Activated CD4-positive, alpha-beta T cell treated with anti-CD3 and anti-CD28 coated beads, Interleukin-2, amount 50 U/mL, for 16 hours (primary cell): ENCODE results near the gene TRPV3.
A peak's percentile ranks its signal among the peaks of the same experiment; 100 is the strongest.
"Not testable (repeated sequence)": the region's sequence is repeated elsewhere in the genome, so short reads cannot be mapped to it uniquely, and the experiment has no call there.

Experiments
- DNase-seq: peaks from one replicate; pipeline ENCODE4 v3.0.0-alpha.2; 2020

The TRPV3 gene

DNA sequence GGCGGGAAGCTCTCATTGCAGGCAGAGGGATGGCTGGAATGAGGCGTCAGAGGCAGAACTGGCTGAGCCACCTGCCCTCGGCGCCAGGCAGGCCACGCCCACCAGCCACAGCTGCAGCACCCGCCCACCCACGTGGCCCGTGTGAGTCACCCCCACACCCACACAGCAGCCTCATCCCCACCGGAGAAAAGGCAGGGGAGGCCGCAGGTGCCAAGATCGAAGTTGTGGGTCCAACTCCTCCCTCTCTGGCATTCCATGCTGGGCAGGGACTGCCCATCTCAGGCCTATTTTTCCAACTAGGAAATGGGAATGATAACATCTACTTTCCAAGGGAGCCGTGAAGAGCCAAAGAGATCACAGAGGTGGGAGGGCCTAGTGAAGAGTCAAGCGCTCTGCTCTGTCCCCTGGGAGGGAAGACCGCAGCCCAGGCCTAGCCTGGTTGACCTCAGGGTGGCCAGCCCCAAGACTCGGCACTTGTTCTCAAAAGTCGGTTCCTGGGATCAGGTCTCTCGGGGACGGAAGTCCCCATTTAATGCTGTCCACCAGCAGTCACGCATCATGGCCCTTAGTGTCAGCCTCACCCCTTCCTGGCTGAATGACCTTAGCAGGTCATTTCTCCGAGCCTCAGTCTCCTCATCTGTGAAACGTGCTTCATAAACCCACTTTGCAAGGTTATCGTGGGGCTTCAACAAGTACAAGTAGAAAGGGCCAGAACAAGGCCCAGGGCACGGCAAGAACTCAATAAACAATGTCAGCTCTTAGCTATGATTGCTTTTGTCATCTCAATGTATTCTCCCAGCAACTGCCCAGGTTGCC, at the start of gene TRPV3:
Gene TRPV3, minus strand, starts transcription at position 45 of the 816 bp plus-strand sequence. CDS start 2,962 bp downstream, outside the sequence.
- DNase-seq: peak; percentile 62

DNA sequence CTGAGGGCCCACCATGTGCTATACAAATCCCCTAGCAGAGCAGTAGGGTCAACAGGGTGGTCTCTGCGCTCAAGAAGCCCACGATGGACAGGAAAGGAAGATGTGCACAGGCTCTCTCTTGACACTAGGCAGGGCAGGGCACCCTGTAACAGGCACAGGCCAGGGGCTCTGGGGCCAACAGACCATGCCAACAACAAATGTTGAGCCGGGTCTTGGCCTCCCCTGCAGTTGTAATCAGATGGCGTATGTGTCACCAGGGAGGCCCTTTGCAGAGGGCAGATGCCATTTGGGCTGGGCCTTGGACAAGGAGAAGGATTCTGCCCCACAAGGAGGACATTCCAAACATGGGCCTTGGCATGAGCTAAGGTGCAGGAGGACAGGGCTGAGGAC, 46.3 kb upstream of the TRPV3 start:
- DNase-seq: no peak

DNA sequence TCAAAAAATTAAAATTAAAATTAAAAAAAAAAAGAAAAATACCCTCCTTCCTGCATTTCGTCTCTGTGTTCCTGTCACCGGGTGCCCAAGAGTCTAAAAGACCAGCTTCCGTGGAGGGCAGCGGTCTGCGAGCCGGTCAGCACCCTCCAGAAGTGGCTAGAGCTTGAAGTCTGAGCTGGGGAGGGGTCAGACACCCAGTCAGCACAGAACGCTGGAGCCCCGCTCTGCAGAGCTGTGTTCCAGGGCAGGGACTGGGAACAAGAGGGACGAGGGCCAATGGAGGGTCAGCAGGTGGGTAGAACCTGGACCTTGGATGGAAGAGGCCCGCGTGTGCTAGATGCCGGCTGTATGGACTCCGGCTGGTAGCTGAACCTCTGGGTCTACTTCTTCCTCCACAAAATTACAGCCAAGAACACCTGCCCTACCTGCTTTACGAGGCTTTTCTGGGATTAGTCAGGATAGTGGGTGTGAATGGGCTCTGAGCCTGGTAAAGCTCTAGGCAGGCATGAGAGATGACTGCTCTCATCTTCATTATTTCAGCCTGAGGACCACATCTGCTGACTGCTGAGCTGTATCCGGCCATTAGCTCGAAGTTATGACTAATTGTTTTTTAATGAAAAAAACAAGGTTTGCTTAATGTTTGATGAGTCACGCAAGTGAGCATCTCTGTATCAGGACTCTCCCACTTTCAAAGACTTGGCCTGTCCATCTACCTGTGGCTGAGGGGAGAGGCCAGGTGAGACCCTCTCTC, 45.7 kb upstream of the TRPV3 start:
- no peak for DNase-seq

DNA sequence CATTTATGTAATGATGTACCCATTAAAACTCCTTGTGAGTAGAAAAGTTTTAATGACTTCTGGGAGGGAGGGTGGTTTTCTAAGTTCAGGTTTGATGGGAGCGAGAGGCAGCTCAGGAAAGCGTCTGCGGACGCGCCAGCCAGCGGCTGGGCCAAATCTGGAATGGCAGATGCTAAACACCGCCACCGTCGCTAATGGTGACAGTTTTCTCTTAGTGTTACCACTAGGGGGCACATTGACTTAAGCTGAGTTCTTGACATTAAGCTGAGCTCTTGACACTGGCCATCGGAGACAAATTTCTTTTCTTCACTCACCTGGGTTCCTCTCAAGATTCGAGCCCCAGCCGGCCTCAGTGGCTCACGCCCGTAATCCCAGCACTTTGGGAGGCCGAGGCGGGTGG, 44.9 kb upstream of the TRPV3 start:
- DNase-seq: peak; percentile 46

DNA sequence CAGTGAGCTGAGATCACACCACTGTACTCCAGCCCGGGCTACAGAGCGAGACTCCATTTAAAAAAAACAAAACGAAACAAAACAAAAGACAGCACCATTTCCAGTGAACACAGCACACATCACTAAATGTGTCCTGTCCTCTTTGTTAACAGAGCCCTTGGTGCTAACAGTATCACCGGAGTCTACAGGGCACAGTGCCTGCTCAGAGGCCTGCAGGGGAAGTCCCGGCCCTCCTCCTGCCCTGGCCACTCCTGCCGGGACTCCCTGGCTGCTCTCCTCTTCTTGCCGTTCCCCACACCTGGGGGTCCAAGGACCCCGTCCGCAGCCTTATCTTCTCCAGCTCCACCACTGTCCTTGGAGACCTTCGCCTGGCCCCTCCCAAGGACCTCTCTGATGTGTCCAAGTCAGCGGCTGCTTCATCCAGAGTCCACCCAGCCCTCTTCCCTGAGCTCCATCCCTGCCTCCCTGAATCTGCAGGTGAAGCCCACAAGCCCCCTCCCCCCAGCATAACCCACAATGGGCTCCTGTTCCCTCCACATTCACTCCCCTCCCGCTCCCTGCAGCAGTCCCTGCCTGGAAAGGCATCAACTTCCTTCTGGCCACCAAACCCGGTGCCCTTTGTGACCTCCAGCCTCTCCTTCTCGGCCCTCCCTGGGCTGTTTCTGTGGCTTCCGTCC, 43.1 kb upstream of the TRPV3 start:
- no peak for DNase-seq

DNA sequence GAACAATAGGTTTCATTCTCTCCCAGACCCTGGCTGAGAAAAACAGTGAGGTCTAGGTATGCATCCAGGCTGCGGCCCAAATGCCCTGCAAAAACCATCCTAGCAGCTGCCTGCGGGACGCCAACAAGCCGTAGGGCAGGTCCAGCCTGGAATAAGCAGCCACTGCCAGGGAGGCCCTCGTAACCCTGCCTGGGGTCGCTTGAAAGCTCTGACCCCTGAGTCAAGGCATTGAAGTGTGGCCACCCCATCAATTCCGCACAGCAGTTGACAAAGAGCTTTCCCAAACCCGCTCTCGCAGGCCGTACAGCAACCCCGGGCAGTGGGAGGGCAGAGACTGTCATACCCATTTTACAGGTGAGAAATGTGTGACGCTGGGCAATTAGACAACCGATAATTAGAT, 40.5 kb upstream of the TRPV3 start:
- no peak for DNase-seq

DNA sequence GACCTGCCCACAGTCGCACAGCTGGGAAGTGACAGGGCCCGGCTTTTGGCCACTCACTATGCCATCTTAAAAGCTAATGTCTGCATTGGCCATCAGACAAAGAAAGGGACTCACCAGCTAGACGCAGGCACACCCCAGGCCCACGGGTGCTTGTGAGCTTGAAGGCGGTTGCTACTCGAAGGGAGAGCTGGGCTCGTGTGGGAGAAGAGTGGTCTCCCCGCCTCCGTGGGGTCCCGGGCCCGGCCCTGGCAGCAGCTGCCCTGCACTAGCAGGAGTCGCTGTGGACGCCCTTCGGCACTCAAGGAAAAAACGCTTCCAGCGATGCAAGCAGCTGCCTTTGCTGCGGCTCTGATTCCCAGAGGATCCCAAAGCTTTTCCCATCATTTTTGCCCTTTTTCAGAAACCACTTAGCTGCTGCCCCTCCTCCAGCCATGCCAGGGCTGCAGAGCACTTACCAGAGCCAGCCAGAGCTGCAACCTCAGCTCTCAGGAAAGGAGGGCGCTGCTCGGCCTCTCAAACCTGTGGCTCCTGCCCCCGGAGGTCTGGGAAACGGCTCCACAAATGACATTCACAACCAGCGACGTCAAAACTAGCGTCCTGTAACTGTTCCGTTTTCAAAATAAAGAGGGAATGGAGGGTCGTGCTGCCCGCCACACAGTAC, 39.3 kb upstream of the TRPV3 start:
- no peak for DNase-seq

DNA sequence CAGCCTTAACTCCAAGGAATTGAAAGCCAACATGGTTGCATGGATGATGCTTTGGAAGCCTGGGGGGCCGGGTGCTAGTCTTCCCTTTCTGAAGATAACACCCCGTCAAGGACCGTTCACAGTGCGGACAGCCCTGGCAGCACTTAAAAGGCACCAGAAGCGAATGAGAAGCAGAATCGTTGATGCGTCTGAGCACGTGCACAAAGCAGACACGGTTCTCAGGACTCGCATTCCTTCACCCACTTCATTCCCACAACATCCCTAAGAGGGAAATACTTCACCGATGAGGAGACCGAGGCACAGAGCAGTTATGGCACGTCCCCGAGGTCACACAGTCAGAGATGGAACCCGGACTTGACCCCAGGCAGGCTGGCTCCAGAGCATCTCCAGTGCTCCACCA, 37.4 kb upstream of the TRPV3 start:
- DNase-seq: no peak

DNA sequence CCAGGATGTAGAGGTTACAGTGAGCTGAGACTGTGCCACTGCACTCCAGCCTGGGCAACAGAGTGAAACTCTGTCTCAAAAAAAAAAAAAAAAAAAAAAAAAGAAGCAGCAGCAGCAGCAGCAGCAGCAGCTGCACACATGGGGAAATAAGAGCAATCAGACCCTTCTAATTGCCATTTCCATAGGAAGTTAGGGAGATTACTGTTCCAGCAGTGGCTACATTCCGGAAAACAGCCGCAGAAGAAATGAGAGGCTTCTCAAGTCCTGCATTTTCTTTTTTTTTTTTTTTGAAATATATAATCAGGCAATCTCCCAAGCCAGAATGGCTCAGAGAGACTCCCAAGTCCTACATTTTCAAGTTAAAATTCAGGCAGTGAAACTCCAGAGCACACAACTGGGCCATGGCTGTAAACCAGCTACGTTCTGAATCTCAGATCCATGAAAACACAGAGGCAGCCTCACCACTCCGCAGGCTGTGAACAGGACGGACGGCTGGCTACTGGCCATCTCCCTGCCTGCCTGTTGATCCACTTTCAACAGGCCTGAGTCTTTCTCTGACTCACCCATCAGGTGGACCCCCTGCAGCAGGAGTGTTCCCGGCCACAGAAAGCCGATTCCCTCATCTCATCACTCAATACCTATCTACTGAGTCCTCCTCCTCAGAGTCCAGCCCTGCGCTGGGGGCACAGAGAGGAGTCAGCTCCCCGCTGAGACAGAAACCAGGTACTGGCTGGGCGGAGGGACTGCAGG, 36.6 kb upstream of the TRPV3 start:
- DNase-seq: no peak

DNA sequence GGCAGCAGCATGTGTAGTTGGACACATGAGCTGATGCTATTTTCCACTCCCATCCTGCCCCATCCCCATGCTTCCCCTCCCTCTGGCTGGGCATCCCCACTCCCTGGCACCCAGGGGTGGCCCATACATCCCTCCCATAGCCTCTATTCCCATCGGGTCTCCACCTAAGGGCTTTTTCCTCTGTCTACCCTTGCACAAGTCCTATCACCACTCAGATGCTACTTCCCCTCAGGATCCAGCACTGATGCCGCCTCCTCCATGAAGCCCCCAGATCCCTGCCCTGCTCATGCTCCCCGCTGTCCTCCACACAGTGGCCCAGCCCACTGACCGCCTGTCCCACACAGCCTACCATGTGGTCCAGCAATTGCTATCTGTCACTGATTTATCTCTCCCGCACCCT, 35.8 kb upstream of the TRPV3 start:
- no peak for DNase-seq

DNA sequence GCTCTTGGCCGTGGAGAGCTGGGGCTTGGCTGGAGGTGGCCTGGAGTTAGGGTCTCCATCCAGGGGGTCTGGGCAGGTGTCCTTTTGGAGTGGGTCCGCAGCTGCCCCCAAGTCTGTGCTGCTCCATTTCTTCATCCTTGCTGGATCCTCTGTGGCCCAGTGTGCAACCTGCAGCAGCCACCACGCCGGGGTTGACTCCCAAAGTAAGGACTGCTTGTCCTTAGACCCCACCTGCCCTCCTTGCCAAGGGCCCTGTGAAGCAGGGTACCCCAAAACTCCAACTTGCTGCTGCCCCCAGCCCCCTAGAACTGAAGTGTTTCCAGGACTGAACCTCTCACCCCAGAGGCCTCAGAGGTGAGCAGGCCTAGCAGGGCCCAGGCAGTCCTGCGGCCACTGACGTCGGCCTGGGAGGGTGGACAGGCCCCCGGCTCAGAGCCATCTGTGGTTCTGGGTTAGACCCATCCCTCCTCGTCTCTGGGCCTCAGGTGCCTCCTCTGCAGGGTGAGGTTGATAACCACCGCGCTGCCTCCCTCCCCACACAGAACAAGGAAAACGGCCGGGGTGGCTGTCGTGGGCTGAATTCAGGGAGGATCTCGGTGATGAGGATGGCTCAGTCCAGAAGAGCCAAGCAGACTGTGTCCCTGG, 34.7 kb upstream of the TRPV3 start:
- DNase-seq: no peak

DNA sequence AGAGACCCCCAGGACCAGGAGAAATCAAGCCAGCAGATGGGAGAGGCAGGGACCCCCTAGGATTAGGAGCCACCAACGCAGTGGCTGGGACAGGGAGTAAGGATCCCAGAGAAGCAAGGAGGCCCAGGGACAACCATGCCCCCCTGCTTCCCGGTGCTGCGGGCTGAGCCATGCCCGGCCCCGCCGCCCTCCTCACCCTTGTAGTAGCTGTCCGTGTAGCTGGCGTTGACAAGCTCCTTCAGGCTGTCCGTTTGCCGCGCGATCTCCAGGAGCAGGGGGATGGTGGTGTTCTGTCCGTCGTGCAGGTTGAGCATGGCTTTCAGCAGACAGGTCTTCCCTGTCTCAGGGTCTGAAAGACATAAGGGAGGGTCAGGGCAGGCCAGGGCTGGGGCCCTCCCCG, 33.2 kb upstream of the TRPV3 start:
- DNase-seq: no peak

DNA sequence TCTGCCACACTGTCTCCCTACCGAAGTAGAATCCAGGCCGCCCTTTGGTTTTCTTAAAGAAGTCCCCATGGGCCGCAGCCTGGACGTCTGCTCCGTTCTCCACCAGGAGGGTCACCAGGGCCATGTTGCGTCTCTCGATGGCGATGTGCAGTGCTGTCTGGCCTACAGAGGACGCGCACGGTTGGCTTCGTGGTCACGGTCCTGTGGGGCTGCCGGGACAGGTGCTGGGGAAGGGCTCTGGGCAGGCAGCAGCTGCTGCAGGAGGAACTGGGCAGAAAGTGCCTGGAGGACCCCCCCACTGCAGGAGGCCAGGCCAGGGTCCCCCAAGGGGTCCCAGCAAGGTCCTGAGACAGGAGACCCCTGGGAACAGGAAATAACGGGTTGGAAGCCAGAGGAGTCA, 32.6 kb upstream of the TRPV3 start:
- DNase-seq: no peak

DNA sequence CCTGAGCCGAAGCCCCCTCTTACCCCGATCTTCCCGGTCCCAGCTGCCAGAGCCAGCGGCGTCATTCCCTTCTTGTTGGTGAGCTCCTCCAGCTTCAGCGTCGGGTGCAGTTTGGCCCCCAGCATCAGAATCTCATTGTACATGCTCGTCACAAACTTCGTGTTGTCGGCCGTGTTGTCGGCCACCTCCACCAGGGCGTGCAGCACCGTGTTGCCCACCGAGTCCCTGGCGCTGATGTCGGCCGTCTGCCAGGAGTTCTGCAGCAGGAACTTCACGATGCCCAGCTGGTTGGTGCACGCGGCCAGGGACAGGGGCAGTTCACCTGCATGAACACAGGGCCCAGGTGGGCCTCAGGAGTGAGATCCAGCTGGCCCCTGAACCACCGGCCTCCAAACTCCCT, 32.2 kb upstream of the TRPV3 start:
- DNase-seq: no peak

DNA sequence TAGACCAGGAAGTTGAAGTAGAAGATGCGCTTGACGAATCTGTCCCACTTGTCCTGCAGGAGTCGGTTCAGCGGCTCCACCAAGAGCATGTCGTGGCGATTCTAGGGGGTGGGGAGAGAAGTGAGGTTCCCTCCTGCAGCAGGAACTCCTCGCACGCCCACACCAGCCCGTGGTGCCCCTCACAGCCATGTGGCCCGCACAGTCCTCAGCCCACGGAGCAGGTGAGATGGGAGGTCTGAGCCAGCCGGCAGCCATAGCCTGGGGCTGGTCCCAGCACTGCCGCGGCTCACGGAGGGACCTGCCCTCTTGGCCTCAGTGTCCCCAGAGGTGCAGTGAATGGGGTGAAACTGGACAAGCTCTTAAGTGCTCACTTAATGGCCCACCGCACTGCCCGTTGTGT, 28.2 kb upstream of the TRPV3 start:
- DNase-seq: no peak

DNA sequence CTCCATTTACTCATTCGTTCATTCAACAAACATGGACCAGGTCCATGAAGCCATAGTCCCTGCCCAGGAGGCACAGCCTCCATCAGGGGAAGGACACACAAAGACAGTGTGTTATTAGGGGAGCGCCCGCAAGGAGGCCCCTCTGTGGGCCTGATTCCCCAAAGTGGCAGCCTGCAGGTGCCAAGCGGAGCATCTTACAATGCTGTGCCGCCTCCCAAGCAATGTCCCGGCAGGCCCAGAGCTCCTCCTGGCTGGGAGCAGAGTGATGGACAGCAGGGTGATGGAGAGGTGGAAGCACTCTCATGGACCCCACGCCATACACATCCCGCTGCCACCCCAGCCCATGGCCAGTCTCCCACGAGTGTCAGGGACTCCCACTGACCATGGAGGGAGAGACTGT, 25.8 kb upstream of the TRPV3 start:
- DNase-seq: no peak

DNA sequence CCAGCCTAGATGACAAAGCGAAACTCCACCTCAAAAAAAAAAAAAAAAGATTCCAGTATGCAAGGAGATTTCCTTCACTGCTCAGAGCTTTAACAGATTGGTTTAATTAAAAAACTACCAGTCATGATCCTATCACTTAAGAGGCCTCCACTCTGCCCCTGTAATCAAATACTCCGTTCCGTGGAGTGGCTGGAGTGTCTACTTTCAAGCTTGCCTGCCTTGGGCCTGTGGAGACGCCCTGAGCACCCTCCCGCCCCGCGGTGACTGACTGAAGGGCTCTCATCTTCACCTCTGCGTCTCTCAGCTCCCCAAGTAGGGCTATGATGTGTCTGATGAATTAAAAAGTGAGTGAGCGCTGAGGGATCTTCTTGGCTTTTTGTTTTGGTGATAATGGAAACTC, 25.3 kb upstream of the TRPV3 start:
- DNase-seq: no peak

DNA sequence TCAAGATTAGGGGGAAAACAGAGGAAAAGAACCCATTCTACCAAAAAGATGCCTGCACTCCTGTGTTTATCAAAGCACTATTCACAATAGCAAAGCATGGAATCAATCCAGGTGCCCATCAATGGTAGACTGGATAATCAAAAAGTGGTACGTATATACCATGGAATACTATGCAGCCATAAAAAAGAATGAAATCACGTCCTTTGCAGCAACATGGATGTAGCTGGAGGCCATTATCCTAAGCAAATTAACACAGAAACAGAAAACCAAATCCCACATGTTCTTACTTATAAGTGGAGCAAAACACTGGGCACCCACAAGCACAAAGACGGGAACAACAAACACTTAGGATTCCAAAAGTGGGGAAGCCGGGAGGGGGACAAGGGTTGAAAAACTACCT, 21.1 kb upstream of the TRPV3 start:
- not testable (repeated sequence) for DNase-seq

DNA sequence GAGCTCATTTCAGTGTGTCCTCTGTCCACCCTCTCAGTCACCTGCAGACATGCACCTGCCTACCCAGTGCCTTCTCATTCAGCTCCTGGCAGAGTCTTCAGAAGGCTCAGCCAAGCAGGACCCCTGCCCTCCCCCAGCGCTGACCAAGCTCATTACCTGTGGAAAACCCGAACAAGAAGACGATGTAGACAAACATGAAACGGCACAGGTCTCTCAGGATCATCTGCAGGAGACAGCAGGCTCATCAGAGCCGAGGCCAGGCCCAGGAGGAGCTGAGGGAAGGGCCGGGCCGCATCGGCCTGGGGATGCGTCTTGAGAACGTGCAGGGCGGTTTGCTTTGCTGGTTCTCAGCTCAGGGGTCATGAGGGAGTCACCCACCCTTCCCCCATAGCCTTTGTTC, 19.4 kb upstream of the TRPV3 start:
- no peak for DNase-seq

DNA sequence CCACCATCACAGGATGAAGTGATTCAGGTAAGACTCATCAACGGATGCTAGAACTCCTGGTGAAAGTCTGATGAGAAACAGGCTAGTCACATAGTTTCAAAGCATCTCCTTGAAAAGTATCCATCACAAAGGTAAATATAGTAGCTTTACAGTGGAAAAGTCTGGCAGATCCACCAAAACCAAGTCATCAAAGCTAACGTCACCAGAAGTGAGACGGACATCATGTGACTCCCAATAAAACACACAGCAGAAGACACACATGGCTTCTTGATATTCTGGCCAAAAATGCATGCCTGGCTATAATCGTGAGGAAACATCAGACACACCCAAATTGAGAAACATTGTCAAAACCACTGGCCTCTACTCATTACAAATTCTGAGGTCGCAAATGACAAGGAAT, 17.9 kb upstream of the TRPV3 start:
- DNase-seq: no peak

DNA sequence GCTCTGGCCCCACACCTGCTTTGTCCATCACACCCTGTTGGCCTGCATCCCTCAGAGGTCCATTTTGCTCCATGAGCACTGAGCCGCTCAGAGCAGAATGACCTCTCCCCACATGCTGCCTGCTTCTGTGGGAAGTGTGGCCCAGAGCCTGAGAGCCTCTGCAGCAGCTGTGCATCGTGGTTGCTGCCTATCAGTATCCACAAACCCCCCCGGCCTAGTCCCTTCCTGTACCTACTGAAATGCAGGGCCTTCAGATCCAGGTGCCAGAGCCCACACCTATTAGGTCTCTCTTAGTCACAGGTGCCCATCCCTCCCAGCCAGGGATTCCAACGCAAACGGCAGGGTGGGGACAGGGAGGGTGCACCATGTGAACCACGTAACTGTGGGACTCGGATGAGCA, 16.6 kb upstream of the TRPV3 start:
- no peak for DNase-seq
